GM23338 (cell line): ENCODE measurements around the gene HSBP1.

Source experiments
- CREB1 ChIP-seq: fragments of 250-450 bp; sonication (Bioruptor Pico); IDR thresholded peaks from 2 replicates; pipeline ENCODE4 v1.5.0; 2020; ENCODE audit warnings: low read depth, mild to moderate bottlenecking, moderate library complexity
- EZH2 ChIP-seq: fragments of 200-600 bp; sonication (generic); IDR thresholded peaks from one replicate; pipeline ENCODE4 v1.8.0; 2017; ENCODE audit warnings: antibody characterized with exemption, mild to moderate bottlenecking, low read depth; ENCODE audit not compliant: unreplicated experiment
- EZH2phosphoT487 ChIP-seq: fragments of 200-600 bp; sonication (generic); IDR thresholded peaks from one replicate; pipeline ENCODE4 v1.8.1; 2018; ENCODE audit warnings: antibody characterized with exemption; ENCODE audit not compliant: unreplicated experiment
- JUNB ChIP-seq: IDR thresholded peaks from one replicate; pipeline ENCODE4 v1.6.1; 2016; ENCODE audit warnings: antibody characterized with exemption; ENCODE audit not compliant: unreplicated experiment
- NANOG ChIP-seq: IDR thresholded peaks from 2 replicates; pipeline ENCODE4 v1.6.1; 2016; ENCODE audit warnings: antibody characterized with exemption, borderline replicate concordance
- POLR2AphosphoS5 ChIP-seq: IDR thresholded peaks from 2 replicates; pipeline ENCODE4 v1.6.1; 2016; ENCODE audit warnings: antibody characterized with exemption, low read depth
- STAT1 ChIP-seq: IDR thresholded peaks from one replicate; pipeline ENCODE4 v1.6.1; 2016; ENCODE audit warnings: antibody characterized with exemption; ENCODE audit not compliant: unreplicated experiment
- ZNF114 ChIP-seq: fragments of 250-450 bp; sonication (Bioruptor Pico); IDR thresholded peaks from 2 replicates; pipeline ENCODE4 v1.5.0; 2020; ENCODE audit warnings: mild to moderate bottlenecking, moderate library complexity
- ZNF331 ChIP-seq: fragments of 250-450 bp; sonication (Bioruptor Pico); IDR thresholded peaks from 2 replicates; pipeline ENCODE4 v1.5.0; 2020; ENCODE audit warnings: low read depth, mild to moderate bottlenecking, moderate library complexity
- TF ChIP-seq, protein P1 (sequence below), 2 experiments: fragments of 200-600 bp in 1 of 2; sonication (generic) in 1 of 2; conservative IDR thresholded peaks; 2 replicates each; pipeline versions ENCODE4 v1.5.1 to v1.6.1; 2016 to 2017; ENCODE audit warnings: antibody characterized with exemption in 2 of 2, low read depth in 2 of 2, mild to moderate bottlenecking in 2 of 2, moderate library complexity in 1 of 2
- TF ChIP-seq, protein P2 (sequence below): IDR thresholded peaks from one replicate; pipeline ENCODE4 v1.6.1; 2018; ENCODE audit warnings: antibody characterized with exemption; ENCODE audit not compliant: unreplicated experiment
- TF ChIP-seq, protein P3 (sequence below): IDR thresholded peaks from 2 replicates; pipeline ENCODE4 v1.6.1; 2016; ENCODE audit warnings: antibody characterized with exemption
- TF ChIP-seq, protein P4 (sequence below): fragments of 250-450 bp; sonication (Bioruptor Pico); IDR thresholded peaks from 2 replicates; pipeline ENCODE4 v1.5.0; 2020; ENCODE audit warnings: mild to moderate bottlenecking, moderate library complexity

DNA sequence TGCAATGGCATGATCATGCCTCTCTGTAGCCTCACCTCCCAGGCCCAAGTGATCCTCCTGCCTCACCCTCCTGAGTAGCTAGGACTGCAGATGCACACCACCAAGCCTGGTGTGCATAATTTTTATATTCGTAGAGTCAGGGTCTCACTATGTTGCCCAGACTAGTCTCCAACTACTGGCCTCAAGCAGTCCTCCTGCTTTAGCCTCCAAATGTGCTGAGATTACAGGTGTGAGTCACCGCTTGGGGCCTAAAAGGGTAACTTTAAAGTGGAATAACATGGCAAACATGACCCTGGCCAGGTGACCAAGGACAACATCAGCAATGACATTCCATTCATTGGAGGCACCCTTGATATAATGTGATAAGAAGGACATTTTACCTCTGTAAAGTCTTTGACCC is 26.1 kb downstream of the HSBP1 start:
- TF ChIP-seq, protein P1, sequence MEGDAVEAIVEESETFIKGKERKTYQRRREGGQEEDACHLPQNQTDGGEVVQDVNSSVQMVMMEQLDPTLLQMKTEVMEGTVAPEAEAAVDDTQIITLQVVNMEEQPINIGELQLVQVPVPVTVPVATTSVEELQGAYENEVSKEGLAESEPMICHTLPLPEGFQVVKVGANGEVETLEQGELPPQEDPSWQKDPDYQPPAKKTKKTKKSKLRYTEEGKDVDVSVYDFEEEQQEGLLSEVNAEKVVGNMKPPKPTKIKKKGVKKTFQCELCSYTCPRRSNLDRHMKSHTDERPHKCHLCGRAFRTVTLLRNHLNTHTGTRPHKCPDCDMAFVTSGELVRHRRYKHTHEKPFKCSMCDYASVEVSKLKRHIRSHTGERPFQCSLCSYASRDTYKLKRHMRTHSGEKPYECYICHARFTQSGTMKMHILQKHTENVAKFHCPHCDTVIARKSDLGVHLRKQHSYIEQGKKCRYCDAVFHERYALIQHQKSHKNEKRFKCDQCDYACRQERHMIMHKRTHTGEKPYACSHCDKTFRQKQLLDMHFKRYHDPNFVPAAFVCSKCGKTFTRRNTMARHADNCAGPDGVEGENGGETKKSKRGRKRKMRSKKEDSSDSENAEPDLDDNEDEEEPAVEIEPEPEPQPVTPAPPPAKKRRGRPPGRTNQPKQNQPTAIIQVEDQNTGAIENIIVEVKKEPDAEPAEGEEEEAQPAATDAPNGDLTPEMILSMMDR (conservative IDR thresholded peaks at IDR 0.05; ENCODE audit: low read depth in 2 of 2) = no peak
- TF ChIP-seq EZH2phosphoT487 = no peak
- TF ChIP-seq EZH2 = no peak
- no peak for TF ChIP-seq POLR2AphosphoS5
- TF ChIP-seq CREB1 (CRISPR knock-in tag) = no peak
- TF ChIP-seq, protein P2, sequence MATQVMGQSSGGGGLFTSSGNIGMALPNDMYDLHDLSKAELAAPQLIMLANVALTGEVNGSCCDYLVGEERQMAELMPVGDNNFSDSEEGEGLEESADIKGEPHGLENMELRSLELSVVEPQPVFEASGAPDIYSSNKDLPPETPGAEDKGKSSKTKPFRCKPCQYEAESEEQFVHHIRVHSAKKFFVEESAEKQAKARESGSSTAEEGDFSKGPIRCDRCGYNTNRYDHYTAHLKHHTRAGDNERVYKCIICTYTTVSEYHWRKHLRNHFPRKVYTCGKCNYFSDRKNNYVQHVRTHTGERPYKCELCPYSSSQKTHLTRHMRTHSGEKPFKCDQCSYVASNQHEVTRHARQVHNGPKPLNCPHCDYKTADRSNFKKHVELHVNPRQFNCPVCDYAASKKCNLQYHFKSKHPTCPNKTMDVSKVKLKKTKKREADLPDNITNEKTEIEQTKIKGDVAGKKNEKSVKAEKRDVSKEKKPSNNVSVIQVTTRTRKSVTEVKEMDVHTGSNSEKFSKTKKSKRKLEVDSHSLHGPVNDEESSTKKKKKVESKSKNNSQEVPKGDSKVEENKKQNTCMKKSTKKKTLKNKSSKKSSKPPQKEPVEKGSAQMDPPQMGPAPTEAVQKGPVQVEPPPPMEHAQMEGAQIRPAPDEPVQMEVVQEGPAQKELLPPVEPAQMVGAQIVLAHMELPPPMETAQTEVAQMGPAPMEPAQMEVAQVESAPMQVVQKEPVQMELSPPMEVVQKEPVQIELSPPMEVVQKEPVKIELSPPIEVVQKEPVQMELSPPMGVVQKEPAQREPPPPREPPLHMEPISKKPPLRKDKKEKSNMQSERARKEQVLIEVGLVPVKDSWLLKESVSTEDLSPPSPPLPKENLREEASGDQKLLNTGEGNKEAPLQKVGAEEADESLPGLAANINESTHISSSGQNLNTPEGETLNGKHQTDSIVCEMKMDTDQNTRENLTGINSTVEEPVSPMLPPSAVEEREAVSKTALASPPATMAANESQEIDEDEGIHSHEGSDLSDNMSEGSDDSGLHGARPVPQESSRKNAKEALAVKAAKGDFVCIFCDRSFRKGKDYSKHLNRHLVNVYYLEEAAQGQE = no peak
- TF ChIP-seq ZNF114 (CRISPR knock-in tag) = no peak
- TF ChIP-seq, protein P3, sequence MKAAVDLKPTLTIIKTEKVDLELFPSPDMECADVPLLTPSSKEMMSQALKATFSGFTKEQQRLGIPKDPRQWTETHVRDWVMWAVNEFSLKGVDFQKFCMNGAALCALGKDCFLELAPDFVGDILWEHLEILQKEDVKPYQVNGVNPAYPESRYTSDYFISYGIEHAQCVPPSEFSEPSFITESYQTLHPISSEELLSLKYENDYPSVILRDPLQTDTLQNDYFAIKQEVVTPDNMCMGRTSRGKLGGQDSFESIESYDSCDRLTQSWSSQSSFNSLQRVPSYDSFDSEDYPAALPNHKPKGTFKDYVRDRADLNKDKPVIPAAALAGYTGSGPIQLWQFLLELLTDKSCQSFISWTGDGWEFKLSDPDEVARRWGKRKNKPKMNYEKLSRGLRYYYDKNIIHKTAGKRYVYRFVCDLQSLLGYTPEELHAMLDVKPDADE = no peak
- no peak for TF ChIP-seq JUNB
- TF ChIP-seq, protein P4, sequence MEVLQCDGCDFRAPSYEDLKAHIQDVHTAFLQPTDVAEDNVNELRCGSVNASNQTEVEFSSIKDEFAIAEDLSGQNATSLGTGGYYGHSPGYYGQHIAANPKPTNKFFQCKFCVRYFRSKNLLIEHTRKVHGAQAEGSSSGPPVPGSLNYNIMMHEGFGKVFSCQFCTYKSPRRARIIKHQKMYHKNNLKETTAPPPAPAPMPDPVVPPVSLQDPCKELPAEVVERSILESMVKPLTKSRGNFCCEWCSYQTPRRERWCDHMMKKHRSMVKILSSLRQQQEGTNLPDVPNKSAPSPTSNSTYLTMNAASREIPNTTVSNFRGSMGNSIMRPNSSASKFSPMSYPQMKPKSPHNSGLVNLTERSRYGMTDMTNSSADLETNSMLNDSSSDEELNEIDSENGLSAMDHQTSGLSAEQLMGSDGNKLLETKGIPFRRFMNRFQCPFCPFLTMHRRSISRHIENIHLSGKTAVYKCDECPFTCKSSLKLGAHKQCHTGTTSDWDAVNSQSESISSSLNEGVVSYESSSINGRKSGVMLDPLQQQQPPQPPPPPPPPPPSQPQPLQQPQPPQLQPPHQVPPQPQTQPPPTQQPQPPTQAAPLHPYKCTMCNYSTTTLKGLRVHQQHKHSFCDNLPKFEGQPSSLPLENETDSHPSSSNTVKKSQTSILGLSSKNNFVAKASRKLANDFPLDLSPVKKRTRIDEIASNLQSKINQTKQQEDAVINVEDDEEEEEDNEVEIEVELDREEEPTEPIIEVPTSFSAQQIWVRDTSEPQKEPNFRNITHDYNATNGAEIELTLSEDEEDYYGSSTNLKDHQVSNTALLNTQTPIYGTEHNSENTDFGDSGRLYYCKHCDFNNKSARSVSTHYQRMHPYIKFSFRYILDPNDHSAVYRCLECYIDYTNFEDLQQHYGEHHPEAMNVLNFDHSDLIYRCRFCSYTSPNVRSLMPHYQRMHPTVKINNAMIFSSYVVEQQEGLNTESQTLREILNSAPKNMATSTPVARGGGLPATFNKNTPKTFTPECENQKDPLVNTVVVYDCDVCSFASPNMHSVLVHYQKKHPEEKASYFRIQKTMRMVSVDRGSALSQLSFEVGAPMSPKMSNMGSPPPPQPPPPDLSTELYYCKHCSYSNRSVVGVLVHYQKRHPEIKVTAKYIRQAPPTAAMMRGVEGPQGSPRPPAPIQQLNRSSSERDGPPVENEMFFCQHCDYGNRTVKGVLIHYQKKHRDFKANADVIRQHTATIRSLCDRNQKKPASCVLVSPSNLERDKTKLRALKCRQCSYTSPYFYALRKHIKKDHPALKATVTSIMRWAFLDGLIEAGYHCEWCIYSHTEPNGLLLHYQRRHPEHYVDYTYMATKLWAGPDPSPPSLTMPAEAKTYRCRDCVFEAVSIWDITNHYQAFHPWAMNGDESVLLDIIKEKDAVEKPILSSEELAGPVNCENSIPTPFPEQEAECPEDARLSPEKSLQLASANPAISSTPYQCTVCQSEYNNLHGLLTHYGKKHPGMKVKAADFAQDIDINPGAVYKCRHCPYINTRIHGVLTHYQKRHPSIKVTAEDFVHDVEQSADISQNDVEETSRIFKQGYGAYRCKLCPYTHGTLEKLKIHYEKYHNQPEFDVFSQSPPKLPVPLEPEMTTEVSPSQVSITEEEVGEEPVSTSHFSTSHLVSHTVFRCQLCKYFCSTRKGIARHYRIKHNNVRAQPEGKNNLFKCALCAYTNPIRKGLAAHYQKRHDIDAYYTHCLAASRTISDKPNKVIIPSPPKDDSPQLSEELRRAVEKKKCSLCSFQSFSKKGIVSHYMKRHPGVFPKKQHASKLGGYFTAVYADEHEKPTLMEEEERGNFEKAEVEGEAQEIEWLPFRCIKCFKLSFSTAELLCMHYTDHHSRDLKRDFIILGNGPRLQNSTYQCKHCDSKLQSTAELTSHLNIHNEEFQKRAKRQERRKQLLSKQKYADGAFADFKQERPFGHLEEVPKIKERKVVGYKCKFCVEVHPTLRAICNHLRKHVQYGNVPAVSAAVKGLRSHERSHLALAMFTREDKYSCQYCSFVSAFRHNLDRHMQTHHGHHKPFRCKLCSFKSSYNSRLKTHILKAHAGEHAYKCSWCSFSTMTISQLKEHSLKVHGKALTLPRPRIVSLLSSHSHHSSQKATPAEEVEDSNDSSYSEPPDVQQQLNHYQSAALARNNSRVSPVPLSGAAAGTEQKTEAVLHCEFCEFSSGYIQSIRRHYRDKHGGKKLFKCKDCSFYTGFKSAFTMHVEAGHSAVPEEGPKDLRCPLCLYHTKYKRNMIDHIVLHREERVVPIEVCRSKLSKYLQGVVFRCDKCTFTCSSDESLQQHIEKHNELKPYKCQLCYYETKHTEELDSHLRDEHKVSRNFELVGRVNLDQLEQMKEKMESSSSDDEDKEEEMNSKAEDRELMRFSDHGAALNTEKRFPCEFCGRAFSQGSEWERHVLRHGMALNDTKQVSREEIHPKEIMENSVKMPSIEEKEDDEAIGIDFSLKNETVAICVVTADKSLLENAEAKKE (CRISPR knock-in tag) = no peak
- no peak for TF ChIP-seq NANOG
- no peak for TF ChIP-seq STAT1
- no peak for TF ChIP-seq ZNF331
